Adrenal gland (tissue), 12 donors: ENCODE results near the gene CR2. TPM values are rescaled to one million over a fixed set of nuclear protein-coding genes. Genes with fewer than 3 reads are reported as not detected.
A peak's percentile ranks its signal among the peaks of the same experiment; 100 is the strongest.

Experiments
- DNase-seq, 7 donors: peaks; one replicate each; pipeline ENCODE4 v3.0.0-alpha.2; 2019 to 2020
- H3K27ac ChIP-seq, 5 donors: fragments of 200-600 bp; sonication (generic) in 4 of 5; 1 replicate in 3 of 5; 2 replicates in 2 of 5; pipeline versions ENCODE4 v1.5.1 to v1.8.0; 2016 to 2020; ENCODE audit warnings: mild to moderate bottlenecking in 1 of 5
- H3K27me3 ChIP-seq: fragments of 200-600 bp; 2 replicates; pipeline ENCODE4 v1.8.0; 2021
- H3K36me3 ChIP-seq, 2 donors: fragments of 200-600 bp; replicated peaks in 1 of 2; 1 replicate in 1 of 2; 2 replicates in 1 of 2; pipeline versions ENCODE4 v1.5.1 to v1.8.0; 2018 to 2022
- H3K4me1 ChIP-seq, 2 donors: fragments of 200-600 bp; replicated peaks in 1 of 2; 1 replicate in 1 of 2; 2 replicates in 1 of 2; pipeline versions ENCODE4 v1.5.1 to v1.8.0; 2018 to 2021
- H3K4me3 ChIP-seq, 4 donors: fragments of 200-600 bp; sonication (generic) in 3 of 4; one replicate each; pipeline ENCODE4 v1.5.1; 2016 to 2018
- H3K9me3 ChIP-seq, 3 donors: fragments of 200-600 bp; sonication (generic) in 1 of 3; replicated peaks in 1 of 3; 1 replicate in 2 of 3; 2 replicates in 1 of 3; pipeline versions ENCODE4 v1.5.1 to v1.8.0; 2016 to 2021
- POLR2A ChIP-seq, 2 donors: fragments of 450-650 bp; IDR thresholded peaks; one replicate each; pipeline ENCODE4 v1.6.1; 2017; ENCODE audit warnings: antibody characterized with exemption in 2 of 2, mild to moderate bottlenecking in 2 of 2, moderate library complexity in 1 of 2
- WGBS, 4 donors: extraction: QIAGEN DNeasy Blood & Tissue Kit in 2 of 4; methylation state at CpG; one replicate each; pipeline versions ENCODE4 v1.1.5 to v1.1.7; 2013 to 2017; 5-methylcytosine and 5-hydroxymethylcytosine counted together
- intact Hi-C, 2 donors: fragments of 100-400 bp; cut with DNase I; formaldehyde crosslinking; loops; one replicate each; pipeline versions ENCODE4 v1.14.1 to v1.15.0; 2022 to 2023
- polyA plus RNA-seq, 3 donors: library from polyadenylated mRNA; stranded (reverse); fragments of 200-250 nt in 2 of 3; fragments of 350-450 nt in 1 of 3; fragmentation: Illumina TruSeq in 1 of 3; extraction: RNeasy Lipid Tissue Mini Kit (QIAGEN cat#74804) in 1 of 3; gene quantifications; one replicate each; pipeline ENCODE4 v1.2.3, GENCODE V29; 2013 to 2014
- total RNA-seq, 9 donors: library from RNA; depleted of rRNA in 4 of 9; stranded (reverse); fragments of >200 nt in 4 of 9; fragments of 120-200 nt in 1 of 9; fragmentation: NEBNext Ultra II Directional in 1 of 9; extraction: Animal tissue kit (Norgen Biotek cat#: 25700) in 1 of 9; gene quantifications; one replicate each; pipeline versions ENCODE4 v1.1.0 to v1.2.4, GENCODE V29; 2013 to 2023
- TF ChIP-seq, protein P1 (sequence below), 6 experiments: fragments of 450-650 bp in 4 of 6; fragments of 200-600 bp in 2 of 6; sonication (generic) in 1 of 6; IDR thresholded peaks; 1 replicate in 5 of 6; 2 replicates in 1 of 6; pipeline versions ENCODE4 v1.5.1 to v1.8.0; 2016 to 2021; ENCODE audit warnings: antibody characterized with exemption in 6 of 6, mild to moderate bottlenecking in 2 of 6, moderate library complexity in 1 of 6
- donor health status: healthy with polysubstance abuse.
- donor health status: Bipolar disorder and iron deficiency.
- donor health status: DM: yes; HTN: yes; CAD: no.
- donor health status: DM: no; HTN: no; CAD: no.
- donor health status: DM: no; HTN: no; CAD: no.
- donor health status: DM: yes; HTN: yes; CAD: no.

Gene CR2
- total and polyA plus RNA-seq, 12 donors, result 0.03 to 0.11 (median 0.07) TPM; not detected in 8

DNA sequence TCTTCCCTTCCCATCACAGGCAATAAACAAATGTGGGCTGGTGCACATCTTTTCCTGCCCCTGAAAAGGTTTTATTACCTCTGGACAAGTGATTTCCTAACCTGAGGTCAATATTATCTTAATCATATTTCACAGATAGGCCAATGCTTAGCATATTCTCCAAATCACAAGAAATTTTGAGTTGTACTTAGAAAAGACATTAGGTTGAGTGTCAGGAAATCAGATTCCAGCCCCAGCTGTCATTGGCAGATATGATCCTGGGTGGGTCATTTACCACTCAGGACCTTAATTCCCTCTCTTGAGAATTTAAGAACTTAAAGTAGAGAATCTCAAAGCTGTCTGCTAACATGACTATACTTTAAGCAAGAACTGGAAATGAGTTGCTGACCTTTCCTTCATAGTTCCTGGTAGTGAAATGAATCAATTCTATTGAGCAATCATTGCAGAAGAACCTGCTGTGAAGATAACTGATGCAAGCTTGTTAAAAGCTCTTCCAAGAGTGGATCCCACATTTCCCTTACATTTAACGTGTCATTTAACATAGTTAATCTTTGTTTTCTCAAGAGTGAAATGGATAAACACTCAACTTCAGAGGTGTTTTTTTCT, 46.4 kb upstream of the CR2 start:
- H3K27me3 ChIP-seq, result no peaks in the 10 kb centered on the region
- H3K27ac ChIP-seq, result peak overlapping the region in 1 of 5 donors; percentile 42
- no peaks in the 10 kb centered on the region for H3K36me3 ChIP-seq
- no peak for TF ChIP-seq POLR2A (IDR thresholded peaks at IDR 0.05)
- TF ChIP-seq, protein P1, sequence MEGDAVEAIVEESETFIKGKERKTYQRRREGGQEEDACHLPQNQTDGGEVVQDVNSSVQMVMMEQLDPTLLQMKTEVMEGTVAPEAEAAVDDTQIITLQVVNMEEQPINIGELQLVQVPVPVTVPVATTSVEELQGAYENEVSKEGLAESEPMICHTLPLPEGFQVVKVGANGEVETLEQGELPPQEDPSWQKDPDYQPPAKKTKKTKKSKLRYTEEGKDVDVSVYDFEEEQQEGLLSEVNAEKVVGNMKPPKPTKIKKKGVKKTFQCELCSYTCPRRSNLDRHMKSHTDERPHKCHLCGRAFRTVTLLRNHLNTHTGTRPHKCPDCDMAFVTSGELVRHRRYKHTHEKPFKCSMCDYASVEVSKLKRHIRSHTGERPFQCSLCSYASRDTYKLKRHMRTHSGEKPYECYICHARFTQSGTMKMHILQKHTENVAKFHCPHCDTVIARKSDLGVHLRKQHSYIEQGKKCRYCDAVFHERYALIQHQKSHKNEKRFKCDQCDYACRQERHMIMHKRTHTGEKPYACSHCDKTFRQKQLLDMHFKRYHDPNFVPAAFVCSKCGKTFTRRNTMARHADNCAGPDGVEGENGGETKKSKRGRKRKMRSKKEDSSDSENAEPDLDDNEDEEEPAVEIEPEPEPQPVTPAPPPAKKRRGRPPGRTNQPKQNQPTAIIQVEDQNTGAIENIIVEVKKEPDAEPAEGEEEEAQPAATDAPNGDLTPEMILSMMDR (IDR thresholded peaks at IDR 0.05), result no peak
- WGBS, 4 donors, result 15 to 36% (median 24%) methylated on average over 1 of the region's 1 CpG
- no peak overlapping the region for H3K4me3 ChIP-seq
- H3K4me1 ChIP-seq, result peaks cover 0 to 5% of the 10 kb centered on the region in 2 donors
- no peaks in the 10 kb centered on the region for H3K9me3 ChIP-seq
- intact Hi-C loops, result loop anchor here in 1 of 2 donors (5.0 to 10.0 kb wide), 2 partner anchors 223 to 325 kb away; no protein-coding TSS in a partner anchor
- no peak for DNase-seq

GRCh38 chr1:207412845-207413244, 41.3 kb upstream of the CR2 start:
- Histone ChIP-seq H3K27me3 (no peaks in the 10 kb centered on the region), H3K9me3 (no peaks in the 10 kb centered on the region), H3K4me1 (no peaks in the 10 kb centered on the region), H3K4me3 (no peak overlapping the region), H3K27ac (no peak overlapping the region), H3K36me3 (no peaks in the 10 kb centered on the region)
- TF ChIP-seq POLR2A (IDR thresholded peaks at IDR 0.05), result no peak
- 84 to 92% (median 88%) methylated on average over 2 of the region's 2 CpGs for WGBS, 4 donors
- intact Hi-C loops, result no loop called here
- no peak for DNase-seq

DNA sequence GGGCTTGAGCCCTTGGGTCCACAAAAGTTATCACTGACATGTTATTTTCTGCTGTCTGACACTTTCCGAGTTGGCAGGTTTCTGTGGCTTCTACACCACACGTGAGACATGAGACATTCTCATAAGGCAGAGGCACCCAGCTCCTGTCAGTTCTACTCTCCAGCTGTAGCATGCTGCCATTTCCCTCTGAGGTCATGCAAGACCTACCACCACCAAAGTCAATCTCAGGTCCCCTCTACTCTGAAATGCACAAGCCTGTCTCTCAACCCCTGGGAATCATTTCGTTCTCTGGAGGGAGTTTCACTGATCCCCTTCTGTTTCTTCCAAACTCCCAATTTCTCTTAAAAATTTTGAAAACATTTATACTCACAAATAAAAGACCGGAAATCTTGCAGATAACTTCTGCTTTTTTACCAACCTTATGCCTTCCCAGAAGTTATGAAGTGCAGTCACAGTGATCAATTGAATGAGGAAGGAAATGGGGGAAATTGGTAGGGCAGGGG, 39.5 kb upstream of the CR2 start:
- H3K27ac ChIP-seq, result peak overlapping the region in 2 of 5 donors; percentile 26 to 49
- no peaks in the 10 kb centered on the region for H3K9me3 ChIP-seq
- intact Hi-C loops, result no loop called here
- no peak overlapping the region for H3K4me3 ChIP-seq
- no peaks in the 10 kb centered on the region for H3K27me3 ChIP-seq
- TF ChIP-seq, protein P1 (IDR thresholded peaks at IDR 0.05), result no peak
- no peak for TF ChIP-seq POLR2A (IDR thresholded peaks at IDR 0.05)
- no peak for DNase-seq
- 52 to 56% (median 55%) methylated on average over 4 of the region's 4 CpGs for WGBS, 4 donors
- H3K4me1 ChIP-seq, result no peaks in the 10 kb centered on the region
- no peaks in the 10 kb centered on the region for H3K36me3 ChIP-seq

- H3K27ac ChIP-seq, result no peak overlapping the region
- no peaks in the 10 kb centered on the region for H3K27me3 ChIP-seq
- H3K4me3 ChIP-seq, result no peak overlapping the region
- H3K4me1 ChIP-seq, result no peaks in the 10 kb centered on the region
- no peak for DNase-seq
- peaks cover 0 to 4% (median 0%) of the 10 kb centered on the region in 3 donors for H3K9me3 ChIP-seq
- intact Hi-C loops, result no loop called here
- 69 to 84% (median 74%) methylated on average over 1 of the region's 1 CpG for whole genome bisulfite sequencing, 4 donors
- no peak for TF ChIP-seq POLR2A (IDR thresholded peaks at IDR 0.05)
- TF ChIP-seq, protein P1 (IDR thresholded peaks at IDR 0.05), result no peak
- no peaks in the 10 kb centered on the region for H3K36me3 ChIP-seq
Measured at GRCh38 chr1:207417076-207417475, 37.1 kb upstream of the CR2 start.

GRCh38 chr1:207418351-207418750, 35.8 kb upstream of the CR2 start:
- Histone ChIP-seq H3K9me3 (peaks cover 0 to 4% (median 0%) of the 10 kb centered on the region in 3 donors), H3K27me3 (no peaks in the 10 kb centered on the region), H3K4me3 (no peak overlapping the region), H3K27ac (no peak overlapping the region), H3K36me3 (no peaks in the 10 kb centered on the region), H3K4me1 (no peaks in the 10 kb centered on the region)
- no peak for DNase-seq
- intact Hi-C loops, result no loop called here
- TF ChIP-seq, protein P1 (IDR thresholded peaks at IDR 0.05), result no peak
- TF ChIP-seq POLR2A (IDR thresholded peaks at IDR 0.05), result no peak
- 56 to 69% (median 66%) methylated on average over 1 of the region's 1 CpG for WGBS, 4 donors
